Kidney (tissue), 14 donors: ENCODE results near the gene ITPK1. TPM values are rescaled to one million over a fixed set of nuclear protein-coding genes. Genes with fewer than 3 reads are reported as not detected.

Experiments
- DNase-seq, 5 donors: peaks; one replicate each; pipeline ENCODE4 v3.0.0-alpha.2; 2013 to 2020
- FAIRE-seq: peaks from 2 replicates; lab custom pipeline; 2012; peaks lifted over from hg19 to GRCh38; lab: Jason Lieb, UNC
- H3K27ac ChIP-seq, 2 donors: one replicate each; pipeline ENCODE4 v1.7.0; 2013; ENCODE audit warnings: low read depth in 2 of 2, low read length in 2 of 2, inconsistent platforms in 1 of 2
- H3K27me3 ChIP-seq: one replicate; pipeline ENCODE4 v1.7.1; 2013; ENCODE audit warnings: low read length, inconsistent platforms; ENCODE audit not compliant: control insufficient read depth, insufficient read depth
- H3K36me3 ChIP-seq, 3 donors: one replicate each; pipeline versions ENCODE4 v1.7.0 to v1.7.1; 2013; ENCODE audit warnings: low read length in 3 of 3, control low read depth in 1 of 3, inconsistent platforms in 1 of 3; ENCODE audit not compliant: insufficient read depth in 3 of 3, control insufficient read depth in 2 of 3
- H3K4me1 ChIP-seq, 3 donors: one replicate each; pipeline versions ENCODE4 v1.7.0 to v1.7.1; 2013; ENCODE audit warnings: low read length in 3 of 3, inconsistent platforms in 1 of 3, low read depth in 1 of 3; ENCODE audit not compliant: control insufficient read depth in 2 of 3, insufficient read depth in 2 of 3
- H3K4me3 ChIP-seq, 3 donors: one replicate each; pipeline versions ENCODE4 v1.7.0 to v1.8.1; 2013; ENCODE audit warnings: low read length in 3 of 3, control low read depth in 1 of 3, inconsistent platforms in 1 of 3
- H3K9ac ChIP-seq, 3 donors: one replicate each; pipeline versions ENCODE4 v1.7.0 to v1.7.1; 2013; ENCODE audit warnings: low read length in 3 of 3, control low read depth in 1 of 3, inconsistent platforms in 1 of 3
- H3K9me3 ChIP-seq, 3 donors: one replicate each; pipeline versions ENCODE4 v1.7.0 to v1.7.1; 2013; ENCODE audit warnings: low read length in 3 of 3, control low read depth in 1 of 3, inconsistent platforms in 1 of 3; ENCODE audit not compliant: control insufficient read depth in 2 of 3, insufficient read depth in 1 of 3
- CTCF ChIP-seq: IDR thresholded peaks from 3 replicates; pipeline ENCODE4 v1.5.1; 2012; ENCODE audit warnings: mild to moderate bottlenecking, moderate library complexity, borderline replicate concordance; ENCODE audit not compliant: insufficient read depth; ENCODE audit errors: extremely low read depth
- intact Hi-C: fragments of 100-400 bp; cut with DNase I; formaldehyde crosslinking; loops from one replicate; pipeline ENCODE4 v1.11.1; 2022
- polyA plus RNA-seq: library from polyadenylated mRNA; stranded (reverse); fragments of 350-450 nt; fragmentation: Illumina TruSeq; extraction: RNeasy Lipid Tissue Mini Kit (QIAGEN cat#74804); gene quantifications from one replicate; pipeline ENCODE4 v1.2.3, GENCODE V29; 2014; ENCODE audit warnings: low read depth, low replicate concordance; ENCODE audit not compliant: insufficient read depth
- total RNA-seq: library from RNA; stranded (reverse); fragmentation: NEBNext Ultra II Directional; extraction: Animal tissue kit (Norgen Biotek cat#: 25700); gene quantifications from one replicate; pipeline ENCODE4 v1.2.1, GENCODE V29; 2021
- donor health status: control.
- donor health status: control.
- donor health status: control.
- donor health status: control.
- donor health status: control.
- donor health status: DM: yes; HTN: yes; CAD: no.
- donor health status: Normal renal cell carcinoma (clear cell type).

The ITPK1 gene
- total and polyA plus RNA-seq, 2 donors from 2014 or later = 43.6 to 92.0 TPM

- no peak for FAIRE-seq
- no peaks in the 10 kb centered on the region for H3K27me3 ChIP-seq
- peak overlapping the region in 1 of 3 donors; percentile 26 for H3K9ac ChIP-seq
- no peaks in the 10 kb centered on the region for H3K9me3 ChIP-seq
- intact Hi-C loops = no loop called here
- no peak for TF ChIP-seq CTCF
- DNase-seq = peak in 4 of 5 donors; percentile 39 to 70 (median 58)
- H3K36me3 ChIP-seq = peaks cover 0 to 14% (median 0%) of the 10 kb centered on the region in 3 donors
- H3K4me1 ChIP-seq = peaks cover 0 to 21% (median 16%) of the 10 kb centered on the region in 3 donors
- no peak overlapping the region for H3K4me3 ChIP-seq
- H3K27ac ChIP-seq = peak overlapping the region; percentile 71 to 73
Measured at GRCh38 chr14:92963301-92964123, 152.2 kb downstream of the ITPK1 start.

- no peaks in the 10 kb centered on the region for H3K27me3 ChIP-seq
- H3K36me3 ChIP-seq = peaks cover 0 to 19% (median 4%) of the 10 kb centered on the region in 3 donors
- no peak overlapping the region for H3K27ac ChIP-seq
- no peak for TF ChIP-seq CTCF
- intact Hi-C loops = no loop called here
- FAIRE-seq (no peak), DNase-seq (no peak)
- peak overlapping the region in 1 of 3 donors; percentile 26 for H3K9ac ChIP-seq
- peaks cover 0 to 21% (median 15%) of the 10 kb centered on the region in 3 donors for H3K4me1 ChIP-seq
- H3K4me3 ChIP-seq = no peak overlapping the region
- H3K9me3 ChIP-seq = no peaks in the 10 kb centered on the region
Measured at GRCh38 chr14:92962831-92963095, 153.0 kb downstream of the ITPK1 start.

- no peak for FAIRE-seq
- no peak for TF ChIP-seq CTCF
- DNase-seq = peak in 1 of 5 donors; percentile 55
- H3K36me3 ChIP-seq = peaks cover 0 to 20% (median 9%) of the 10 kb centered on the region in 3 donors
- H3K4me1 ChIP-seq = peaks cover 0 to 21% (median 15%) of the 10 kb centered on the region in 3 donors
- no peaks in the 10 kb centered on the region for H3K9me3 ChIP-seq
- no peaks in the 10 kb centered on the region for H3K27me3 ChIP-seq
- no peak overlapping the region for H3K4me3 ChIP-seq
- H3K9ac ChIP-seq = no peak overlapping the region
- intact Hi-C loops = no loop called here
- no peak overlapping the region for H3K27ac ChIP-seq
Measured at GRCh38 chr14:92962031-92962830, 153.5 kb downstream of the ITPK1 start.
